Astrocyte of the cerebellum (primary cell): Measurements from ENCODE around the gene DCUN1D1.

Source experiments
- DNase-seq: peaks from one replicate; pipeline ENCODE4 v3.0.0-alpha.2; 2011; ENCODE audit warnings: low read depth
- H3K4me3 ChIP-seq: 2 replicates; pipeline ENCODE4 v1.5.1; 2011; ENCODE audit warnings: mild to moderate bottlenecking, low read depth, low read length, moderate library complexity
- CTCF ChIP-seq: IDR thresholded peaks from 2 replicates; pipeline ENCODE4 v1.5.1; 2012; ENCODE audit warnings: low read length, low read depth, moderate library complexity, mild to moderate bottlenecking; ENCODE audit errors: missing control alignments
- in situ Hi-C: cut with HindIII; loops from 2 replicates; pipeline ENCODE4 v1.10.0; 2017; ENCODE audit warnings: low sequenced_read_pairs

The DCUN1D1 gene

DNA sequence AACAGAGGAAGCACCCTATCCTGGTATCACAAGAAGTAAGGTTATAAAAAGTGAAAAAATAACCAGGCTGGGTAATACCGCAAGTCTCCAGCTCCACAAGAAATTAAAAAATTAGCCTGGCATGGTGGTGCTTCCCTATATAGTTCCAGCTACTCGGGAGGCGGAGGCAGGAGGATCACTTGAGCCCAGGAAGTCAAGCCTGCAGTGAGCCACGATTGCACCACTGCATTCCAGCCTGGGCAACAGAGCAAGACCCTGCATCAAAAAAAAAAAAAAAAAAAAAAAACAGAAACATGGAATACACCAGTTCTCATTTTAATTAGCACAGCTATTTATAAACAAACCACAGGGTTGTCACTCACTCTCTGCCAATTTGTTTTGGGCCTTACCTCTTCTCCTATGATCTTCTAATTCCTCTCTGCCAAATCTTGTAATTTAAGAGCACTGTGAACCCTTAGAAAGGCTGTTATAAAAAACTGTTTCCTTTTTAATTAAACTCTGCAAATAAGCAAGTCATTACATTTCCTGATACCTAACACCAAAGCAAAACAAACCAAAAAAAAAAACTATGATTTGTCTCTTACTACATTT is 22.6 kb downstream of the DCUN1D1 start:
- TF ChIP-seq CTCF, result no peak
- H3K4me3 ChIP-seq, result no peak overlapping the region
- in situ Hi-C loops, result no loop called here
- DNase-seq, result no peak

- in situ Hi-C loops, result no loop called here
- DNase-seq, result no peak
- no peak for TF ChIP-seq CTCF
- no peak overlapping the region for H3K4me3 ChIP-seq
Measured at GRCh38 chr3:182957226-182957625, 23.1 kb downstream of the DCUN1D1 start.

DNA sequence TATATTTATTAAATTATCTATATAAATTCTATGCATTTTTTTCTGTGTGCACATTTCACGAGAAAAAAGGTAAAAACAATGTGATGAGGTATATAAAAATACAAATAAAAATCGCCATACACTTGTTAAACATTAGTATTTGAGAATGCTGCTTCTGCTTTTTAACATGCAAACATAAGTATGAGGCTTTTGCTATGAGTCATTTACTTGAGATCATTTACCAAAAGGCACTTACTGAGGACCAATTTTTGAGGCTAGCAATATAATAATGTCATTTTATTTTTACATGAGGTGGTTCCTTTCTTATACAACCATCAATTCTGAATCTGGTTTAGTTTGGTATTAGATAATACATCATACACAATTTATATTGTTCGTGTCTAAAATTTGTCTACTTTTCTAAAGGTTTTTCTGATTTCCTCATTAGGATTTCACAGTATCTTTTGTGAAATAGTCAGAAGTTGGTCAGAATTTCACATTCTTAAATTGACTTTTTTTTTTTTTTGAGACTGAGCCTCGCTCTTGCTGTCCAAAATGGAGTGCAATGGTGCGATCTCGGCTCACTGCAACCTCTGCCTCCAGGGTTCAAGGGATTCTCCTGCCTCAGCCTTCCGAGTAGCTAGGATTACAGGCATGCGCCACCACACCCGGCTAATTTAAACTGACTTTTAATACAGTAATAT is 25.6 kb downstream of the DCUN1D1 start:
- H3K4me3 ChIP-seq, result no peak overlapping the region
- in situ Hi-C loops, result no loop called here
- TF ChIP-seq CTCF, result no peak
- no peak for DNase-seq

DNA sequence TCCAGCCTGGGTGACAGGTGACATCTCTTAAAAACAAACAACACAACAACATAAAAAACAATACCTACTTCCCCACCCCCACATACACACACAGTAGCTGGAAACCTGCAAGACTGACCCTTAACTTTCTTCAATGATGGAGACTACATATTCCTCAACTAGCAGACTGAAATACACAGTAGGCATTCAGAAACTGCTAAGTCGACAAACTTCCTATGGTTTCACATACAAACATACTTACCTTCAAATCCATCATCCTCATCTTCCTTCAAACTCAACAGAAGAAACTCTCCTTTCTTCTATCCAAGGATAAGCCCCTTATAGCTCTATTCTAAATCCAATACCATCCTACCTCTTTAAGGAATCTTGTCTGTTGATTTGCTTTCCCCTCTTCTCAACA is 30.6 kb downstream of the DCUN1D1 start:
- TF ChIP-seq CTCF, result no peak
- in situ Hi-C loops, result no loop called here

GRCh38 chr3:182948305-182948704 is 32.0 kb downstream of the DCUN1D1 start:
- no peak for DNase-seq
- no peak for TF ChIP-seq CTCF
- in situ Hi-C loops, result no loop called here
- no peak overlapping the region for H3K4me3 ChIP-seq

More for the DNA sequence above, 30.6 kb downstream of the DCUN1D1 start:
- DNase-seq, result no peak
- no peak overlapping the region for H3K4me3 ChIP-seq

GRCh38 chr3:182947888-182948287 is 32.5 kb downstream of the DCUN1D1 start:
- DNase-seq, result no peak
- no peak overlapping the region for H3K4me3 ChIP-seq
- in situ Hi-C loops, result no loop called here
- TF ChIP-seq CTCF, result no peak
